GM19035 (cell line): ENCODE results near the gene HLTF.
A peak's percentile ranks its signal among the peaks of the same experiment; 100 is the strongest.
"Not testable (repeated sequence)": the region's sequence is repeated elsewhere in the genome, so short reads cannot be mapped to it uniquely, and the experiment has no call there.

Source experiments
- ATAC-seq: cut with Tn5 transposase; IDR thresholded peaks from one replicate; pipeline ENCODE4 v1.9.1; 2021; ENCODE audit not compliant: unreplicated experiment

The HLTF gene

GRCh38 chr3:149086232-149086988 lies at the start of gene HLTF:
TSS of gene HLTF (minus strand) at chr3:149086533. CDS start at chr3:149086336, 197 bp downstream.
- ATAC-seq, result peak; percentile 99

GRCh38 chr3:149134575-149134974 lies 48.2 kb upstream of the HLTF start:
- ATAC-seq, result no peak

GRCh38 chr3:149131589-149131988 lies 45.3 kb upstream of the HLTF start:
- no peak for ATAC-seq

- peak; percentile 94 for ATAC-seq
These were observed 43.2 kb upstream of the HLTF start, which contains the start of gene HPS3 for GRCh38 chr3:149129326-149130205. TSS of gene HPS3 (plus strand) at chr3:149129638. CDS start at chr3:149129724, 86 bp downstream.

- ATAC-seq, result no peak
These were observed 42.5 kb upstream of the HLTF start for GRCh38 chr3:149128821-149129220.

GRCh38 chr3:149122721-149123578 lies 36.6 kb upstream of the HLTF start:
- ATAC-seq, result no peak

- ATAC-seq, result peak; percentile 86
These were observed 34.0 kb upstream of the HLTF start for GRCh38 chr3:149120051-149120972.

GRCh38 chr3:149119466-149119865 lies 33.1 kb upstream of the HLTF start:
- ATAC-seq, result no peak

- no peak for ATAC-seq
These were observed 32.4 kb upstream of the HLTF start for GRCh38 chr3:149118724-149119123.

GRCh38 chr3:149115114-149115513 lies 28.8 kb upstream of the HLTF start:
- ATAC-seq, result no peak

GRCh38 chr3:149114458-149114857 lies 28.1 kb upstream of the HLTF start:
- no peak for ATAC-seq

GRCh38 chr3:149104484-149104883 lies 18.2 kb upstream of the HLTF start:
- no peak for ATAC-seq

GRCh38 chr3:149101641-149102040 lies 15.3 kb upstream of the HLTF start:
- no peak for ATAC-seq

GRCh38 chr3:149101154-149101553 lies 14.8 kb upstream of the HLTF start:
- no peak for ATAC-seq

GRCh38 chr3:149097987-149098386 lies 11.7 kb upstream of the HLTF start:
- ATAC-seq, result not testable (repeated sequence)

- peak; percentile 82 for ATAC-seq
These were observed 9.2 kb upstream of the HLTF start for GRCh38 chr3:149095487-149095886.

GRCh38 chr3:149091983-149092382 lies 5.7 kb upstream of the HLTF start:
- no peak for ATAC-seq

- ATAC-seq, result no peak
These were observed 4.6 kb upstream of the HLTF start for GRCh38 chr3:149090907-149091306.

- no peak for ATAC-seq
These were observed 4.1 kb upstream of the HLTF start for GRCh38 chr3:149090461-149090860.

GRCh38 chr3:149089395-149089794 lies 3.1 kb upstream of the HLTF start:
- ATAC-seq, result no peak
